Heart right ventricle (tissue), 16 donors: ENCODE data around the gene EIF4G1. TPM values are rescaled to one million over a fixed set of nuclear protein-coding genes. Genes with fewer than 3 reads are reported as not detected.

ENCODE experiments used
- ATAC-seq, 8 donors: fragments of 200-7000 bp; cut with Tn5 transposase; one replicate each; pipeline ENCODE4 v1.9.1; 2020; ENCODE audit warnings: mild to moderate bottlenecking in 8 of 8, moderate library complexity in 8 of 8, moderate number of reproducible peaks in 1 of 8
- DNase-seq, 2 donors: peaks; one replicate each; pipeline ENCODE4 v3.0.0-alpha.2; 2020
- H3K27ac ChIP-seq, 10 donors: fragments of 200-600 bp; sonication (generic) in 2 of 10; one replicate each; pipeline versions ENCODE4 v1.5.0 to v1.8.0; 2020 to 2022; ENCODE audit warnings: mild to moderate bottlenecking in 3 of 10
- H3K27me3 ChIP-seq, 7 donors: fragments of 200-600 bp; one replicate each; pipeline ENCODE4 v1.8.0; 2021 to 2022; ENCODE audit warnings: mild to moderate bottlenecking in 2 of 7
- H3K36me3 ChIP-seq, 9 donors: fragments of 200-600 bp; sonication (generic) in 1 of 9; one replicate each; pipeline versions ENCODE4 v1.5.0 to v1.8.0; 2020 to 2022; ENCODE audit warnings: mild to moderate bottlenecking in 2 of 9
- H3K4me1 ChIP-seq, 9 donors: fragments of 200-600 bp; sonication (generic) in 1 of 9; one replicate each; pipeline versions ENCODE4 v1.5.0 to v1.8.0; 2020 to 2022; ENCODE audit warnings: mild to moderate bottlenecking in 4 of 9
- H3K4me3 ChIP-seq, 10 donors: fragments of 200-600 bp; sonication (generic) in 2 of 10; one replicate each; pipeline versions ENCODE4 v1.5.0 to v1.8.0; 2020 to 2022; ENCODE audit warnings: mild to moderate bottlenecking in 7 of 10, moderate library complexity in 2 of 10
- H3K9me3 ChIP-seq, 11 donors: fragments of 200-600 bp in 10 of 11; sonication (generic) in 2 of 11; one replicate each; pipeline versions ENCODE4 v1.5.0 to v1.8.0; 2013 to 2022; ENCODE audit warnings: mild to moderate bottlenecking in 2 of 11, control low read depth in 1 of 11, moderate library complexity in 1 of 11
- CTCF ChIP-seq, 9 donors: fragments of 200-600 bp; sonication (generic) in 2 of 9; IDR thresholded peaks; one replicate each; pipeline versions ENCODE4 v1.5.0 to v1.8.0; 2021 to 2022; ENCODE audit warnings: antibody characterized with exemption in 9 of 9, mild to moderate bottlenecking in 5 of 9, moderate library complexity in 1 of 9
- WGBS, 2 donors: extraction: QIAGEN DNeasy Blood & Tissue Kit; methylation state at CpG; one replicate each; pipeline ENCODE4 v1.1.7; 2013; ENCODE audit warnings: inconsistent platforms in 1 of 2; 5-methylcytosine and 5-hydroxymethylcytosine counted together
- intact Hi-C, 10 donors: fragments of 100-400 bp; cut with DNase I; formaldehyde crosslinking; loops; one replicate each; pipeline versions ENCODE4 v1.11.1 to v1.14.2; 2022
- polyA plus RNA-seq, 2 donors: library from polyadenylated mRNA; stranded (reverse); fragments of 200-250 nt; gene quantifications; one replicate each; pipeline ENCODE4 v1.2.3, GENCODE V29; 2013
- total RNA-seq, 10 donors: library from RNA; stranded (reverse); fragmentation: NEBNext Ultra II Directional in 3 of 10; extraction: Animal tissue kit (Norgen Biotek cat#: 25700) in 3 of 10; gene quantifications; one replicate each; pipeline versions ENCODE4 v1.2.1 to v1.2.4, GENCODE V29; 2021 to 2023
- donor health status: Arrhythmogenic right ventricular cardiomyopathy.
- donor health status: ischemic (EF 13 %, LVEDD 7.1; RV severe dilation, severe dysfunction).
- donor health status: healthy with polysubstance abuse.
- donor health status: DM: no; HTN: yes; CAD: no.
- donor health status: DM: no; HTN: no; CAD: no.
- donor health status: ischemic (EF 25% LVEDD 6.9; RV normal size, moderate dysfunction).
- donor health status: ischemic (EF 25% LVEDD 5.7; RV mildly dilated, moderate dysfunction).
- donor health status: healthy.
- donor health status: DM: yes; HTN: yes; CAD: no.
- donor health status: Ischemic cardiomyopathy.
- donor health status: ischemic (EF 35%, LVEDD 5.7; RV mildly dilated, moderate dysfunction).
- donor health status: nonischemic (EF 11% LVEDD 7.7; RV severe dilation, severe dysfunction).
- donor health status: DM: yes; HTN: yes; CAD: no.
- donor health status: PGD.
- donor health status: ischemic (EF 29% LVEDD 5.4; RV normal size, mild dysfunction).
- donor health status: nonischemic (EF 23%, LVEDD 6.1; RV moderate dilation, normal function).

Gene EIF4G1
- total and polyA plus RNA-seq, 12 donors = 142 to 316 (median 209) TPM

- TF ChIP-seq CTCF (IDR thresholded peaks at IDR 0.05) = peak; percentile 65 to 73 (median 68)
- ATAC-seq = peak; percentile 29 to 63 (median 50)
- Histone ChIP-seq H3K9me3 (no peaks in the 10 kb centered on the region), H3K36me3 (peaks cover 0 to 39% (median 0%) of the 10 kb centered on the region in 9 donors), H3K27ac (no peak overlapping the region), H3K27me3 (no peaks in the 10 kb centered on the region), H3K4me3 (no peak overlapping the region), H3K4me1 (peaks cover 0 to 5% (median 0%) of the 10 kb centered on the region in 9 donors)
- 55 to 57% methylated on average over 18 of the region's 18 CpGs for WGBS, 2 donors
- DNase-seq = peak in 1 of 2 donors; percentile 61
- intact Hi-C loops = loop anchor here in 1 of 10 donors (10.0 kb wide), 1 partner anchor 49 kb away; no protein-coding TSS in a partner anchor
Observed at GRCh38 chr3:184354121-184354728, 39.8 kb downstream of the EIF4G1 start.

GRCh38 chr3:184354754-184355153 lies 40.3 kb downstream of the EIF4G1 start:
- intact Hi-C loops = loop anchor here in 1 of 10 donors (10.0 kb wide), 1 partner anchor 50 kb away; no protein-coding TSS in a partner anchor
- peaks cover 0 to 39% (median 0%) of the 10 kb centered on the region in 9 donors for H3K36me3 ChIP-seq
- peaks cover 0 to 5% (median 0%) of the 10 kb centered on the region in 9 donors for H3K4me1 ChIP-seq
- H3K27me3 ChIP-seq = no peaks in the 10 kb centered on the region
- H3K4me3 ChIP-seq = no peak overlapping the region
- H3K9me3 ChIP-seq = no peaks in the 10 kb centered on the region
- DNase-seq (no peak), ATAC-seq (peak in 1 of 8 donors; percentile 11)
- H3K27ac ChIP-seq = no peak overlapping the region
- no peak for TF ChIP-seq CTCF (IDR thresholded peaks at IDR 0.05)
- WGBS, 2 donors = 83 to 87% methylated on average over 8 of the region's 8 CpGs

GRCh38 chr3:184355261-184356040 lies 41.0 kb downstream of the EIF4G1 start:
- intact Hi-C loops = loop anchor here in 1 of 10 donors (10.0 kb wide), 1 partner anchor 51 kb away; no protein-coding TSS in a partner anchor
- WGBS, 2 donors = 80 to 86% methylated on average over 18 of the region's 18 CpGs
- DNase-seq (no peak), ATAC-seq (no peak)
- no peak for TF ChIP-seq CTCF (IDR thresholded peaks at IDR 0.05)
- peaks cover 0 to 39% (median 0%) of the 10 kb centered on the region in 9 donors for H3K36me3 ChIP-seq
- no peak overlapping the region for H3K4me3 ChIP-seq
- no peaks in the 10 kb centered on the region for H3K9me3 ChIP-seq
- H3K4me1 ChIP-seq = peaks cover 0 to 5% (median 3%) of the 10 kb centered on the region in 9 donors
- H3K27me3 ChIP-seq = no peaks in the 10 kb centered on the region
- H3K27ac ChIP-seq = no peak overlapping the region
